ENCODE results near the gene BABAM2.

The BABAM2 gene

DNA sequence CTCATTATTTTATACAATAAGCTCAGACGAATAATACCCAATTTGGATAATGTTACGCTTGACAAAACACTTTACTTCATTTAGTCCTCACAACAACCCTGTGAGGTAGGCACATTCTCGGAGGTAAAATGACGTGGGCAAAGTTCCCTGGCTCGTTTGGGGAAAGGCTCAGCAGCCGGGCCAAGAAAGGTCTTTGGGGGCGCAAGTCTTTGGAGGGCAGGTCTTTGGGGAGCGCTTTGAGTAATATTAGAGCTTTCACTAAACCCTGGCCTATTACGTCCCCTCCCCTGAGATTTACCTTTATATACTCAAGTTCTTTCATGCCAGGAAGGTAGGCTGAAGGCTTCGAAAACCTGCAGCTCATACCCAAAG lies 769 bp upstream of the BABAM2 start:
- no peak for DNase-seq (ENCODE audit: low spot score)
- no peak for TF ChIP-seq CTCF (IDR thresholded peaks at IDR 0.05; ENCODE audit: extremely low read depth, missing control alignments)

GRCh38 chr2:27890924-27891672 lies 569 bp downstream of the BABAM2 start:
- no peak for TF ChIP-seq CTCF (IDR thresholded peaks at IDR 0.05; ENCODE audit: extremely low read depth, missing control alignments)
- peak; percentile 80 for DNase-seq (ENCODE audit: low spot score)

- TF ChIP-seq CTCF (IDR thresholded peaks at IDR 0.05; ENCODE audit: extremely low read depth, missing control alignments), result no peak
Measured at GRCh38 chr2:27891673-27892105, 1.2 kb downstream of the BABAM2 start.

DNA sequence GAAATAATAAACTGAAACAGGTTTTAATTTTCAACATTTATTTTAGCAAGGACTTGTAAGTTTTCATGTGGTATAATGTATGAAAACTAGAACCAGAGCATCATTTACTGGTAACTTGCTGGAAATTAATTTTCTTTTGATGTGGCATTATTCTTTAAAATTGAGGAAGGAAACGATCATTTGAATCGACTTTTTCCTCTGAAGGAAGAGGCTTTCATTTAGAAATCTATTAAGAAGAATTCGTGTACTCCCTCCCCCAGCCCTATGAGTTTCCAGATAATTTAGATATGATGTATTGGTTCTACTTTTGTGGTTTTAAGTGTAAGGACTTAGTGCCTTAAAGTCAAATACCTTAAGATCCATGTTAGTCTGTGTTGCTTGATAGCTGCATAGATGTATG lies 2.5 kb downstream of the BABAM2 start:
- DNase-seq (ENCODE audit: low spot score), result no peak
- no peak for TF ChIP-seq CTCF (IDR thresholded peaks at IDR 0.05; ENCODE audit: extremely low read depth, missing control alignments)

More at GRCh38 chr2:27891673-27892105, 1.2 kb downstream of the BABAM2 start:
- peak; percentile 8 for DNase-seq (ENCODE audit: low spot score)

DNA sequence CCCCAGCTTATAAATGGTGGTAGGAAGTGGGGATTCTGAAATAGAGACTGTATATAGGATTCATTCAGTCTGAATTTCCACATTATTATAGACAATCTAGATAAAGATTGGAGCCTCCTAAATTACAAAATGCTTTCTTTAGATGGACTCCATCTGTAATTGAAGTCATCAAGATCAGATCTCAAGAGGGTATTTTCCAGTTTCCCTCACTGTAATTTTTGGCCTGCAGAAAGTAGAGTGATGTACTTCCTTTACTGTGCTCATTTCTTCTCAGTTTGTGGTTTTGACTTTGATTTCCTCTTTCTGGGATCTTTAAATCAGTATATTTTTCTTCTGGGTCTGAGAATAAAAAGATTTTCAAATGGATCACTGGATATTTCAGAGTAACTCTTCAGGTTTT lies 7.2 kb downstream of the BABAM2 start:
- TF ChIP-seq CTCF (IDR thresholded peaks at IDR 0.05; ENCODE audit: extremely low read depth, missing control alignments), result no peak
- no peak for DNase-seq (ENCODE audit: low spot score)

DNA sequence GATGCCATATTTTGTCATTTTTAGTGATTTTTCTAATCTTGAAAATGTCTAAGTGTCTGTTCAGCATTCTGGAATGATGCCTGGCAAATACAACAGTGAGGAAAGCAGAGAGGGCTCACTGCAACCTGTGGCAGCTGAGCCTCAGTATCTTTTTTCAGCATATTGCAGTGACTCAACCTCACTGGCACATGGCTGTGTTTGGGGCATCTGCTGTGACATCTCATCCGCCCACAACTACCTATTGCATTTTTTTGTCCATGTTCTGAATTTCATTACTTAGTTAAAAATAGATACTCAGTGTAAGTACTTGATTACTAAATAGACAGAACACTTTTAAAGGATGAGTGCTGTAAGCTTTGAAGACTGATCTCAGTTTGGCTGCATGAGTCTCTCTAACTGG lies 10.7 kb downstream of the BABAM2 start:
- no peak for TF ChIP-seq CTCF (IDR thresholded peaks at IDR 0.05; ENCODE audit: extremely low read depth, missing control alignments)
- no peak for DNase-seq (ENCODE audit: low spot score)

DNA sequence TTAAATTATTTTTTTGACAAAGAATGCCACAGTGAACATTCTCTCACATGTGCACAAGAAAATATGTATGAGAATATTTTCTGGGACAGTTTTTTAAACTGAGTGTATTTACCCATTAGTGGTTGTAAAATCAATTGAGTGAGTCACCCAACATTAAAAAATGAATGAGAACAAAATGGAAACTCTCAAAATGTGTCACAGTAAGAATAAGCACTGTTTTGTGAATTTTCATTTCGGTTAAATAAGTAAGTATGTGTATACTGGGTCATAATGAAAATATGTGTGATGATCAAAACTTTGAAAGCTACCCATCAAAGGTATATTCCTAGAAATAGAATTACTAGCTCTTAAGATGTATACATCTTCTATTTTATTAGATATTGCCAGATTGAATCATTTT lies 11.6 kb downstream of the BABAM2 start:
- TF ChIP-seq CTCF (IDR thresholded peaks at IDR 0.05; ENCODE audit: extremely low read depth, missing control alignments), result no peak
- DNase-seq (ENCODE audit: low spot score), result no peak
